ENCODE measurements around the gene FAF2. TPM values are rescaled to one million over a fixed set of nuclear protein-coding genes. Genes with fewer than 3 reads are reported as not detected.

The FAF2 gene
- total RNA-seq, 4 donors from 2014 or later, result 21.2 to 27.3 (median 23.9) TPM

DNA sequence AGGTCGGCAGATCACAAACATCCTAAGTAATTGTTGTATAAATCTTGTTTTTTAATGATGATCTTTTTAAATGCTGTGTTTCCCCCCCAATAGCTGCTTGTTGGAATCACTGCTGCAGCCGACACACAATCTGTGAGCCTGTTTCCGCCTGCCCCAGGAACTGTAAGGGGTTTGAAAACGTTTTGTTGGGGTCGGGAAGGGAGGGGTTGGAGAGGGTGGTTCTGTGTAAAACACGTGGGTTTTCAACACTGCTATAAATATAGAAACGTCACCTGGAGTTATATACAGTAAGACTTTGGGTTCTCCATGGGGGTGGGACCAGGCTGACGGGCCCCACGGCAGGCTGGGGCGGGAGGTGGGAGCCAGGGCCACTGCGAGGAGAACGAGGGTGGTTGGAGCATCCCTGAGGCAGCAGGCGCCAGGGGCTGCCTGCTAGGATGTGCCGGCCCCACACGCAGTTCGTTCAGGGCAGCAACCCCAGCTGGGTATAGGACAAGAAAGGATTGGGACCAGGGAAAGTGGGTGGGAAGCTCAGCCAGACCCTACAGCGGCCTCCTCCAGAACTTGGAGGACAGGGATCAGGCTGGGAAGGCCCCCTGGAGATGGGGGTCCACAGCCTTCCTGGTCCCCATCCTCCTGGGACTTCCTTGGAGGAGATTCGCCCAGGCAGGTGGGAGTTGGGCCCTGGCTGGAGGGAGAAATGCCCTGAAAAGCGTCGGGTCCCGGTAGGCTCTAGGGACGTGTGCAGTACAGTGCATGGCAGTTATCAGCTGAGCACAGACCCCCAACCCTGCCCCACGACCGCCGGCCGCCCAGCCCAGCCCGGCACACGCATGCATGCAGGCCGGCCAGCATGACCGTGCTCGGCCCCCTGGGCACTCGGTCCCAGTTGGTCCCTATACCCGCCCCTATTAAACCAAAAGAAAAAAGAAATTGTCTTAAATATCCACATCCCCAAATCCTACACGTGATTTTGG lies 79.3 kb downstream of the FAF2 start:
- 72% methylated on average over 19 of the region's 34 CpGs for WGBS
- no peak for TF ChIP-seq POLR2AphosphoS5 (IDR thresholded peaks at IDR 0.05)
- TF ChIP-seq EP300 (IDR thresholded peaks at IDR 0.05), result no peak
- TF ChIP-seq, protein P1, sequence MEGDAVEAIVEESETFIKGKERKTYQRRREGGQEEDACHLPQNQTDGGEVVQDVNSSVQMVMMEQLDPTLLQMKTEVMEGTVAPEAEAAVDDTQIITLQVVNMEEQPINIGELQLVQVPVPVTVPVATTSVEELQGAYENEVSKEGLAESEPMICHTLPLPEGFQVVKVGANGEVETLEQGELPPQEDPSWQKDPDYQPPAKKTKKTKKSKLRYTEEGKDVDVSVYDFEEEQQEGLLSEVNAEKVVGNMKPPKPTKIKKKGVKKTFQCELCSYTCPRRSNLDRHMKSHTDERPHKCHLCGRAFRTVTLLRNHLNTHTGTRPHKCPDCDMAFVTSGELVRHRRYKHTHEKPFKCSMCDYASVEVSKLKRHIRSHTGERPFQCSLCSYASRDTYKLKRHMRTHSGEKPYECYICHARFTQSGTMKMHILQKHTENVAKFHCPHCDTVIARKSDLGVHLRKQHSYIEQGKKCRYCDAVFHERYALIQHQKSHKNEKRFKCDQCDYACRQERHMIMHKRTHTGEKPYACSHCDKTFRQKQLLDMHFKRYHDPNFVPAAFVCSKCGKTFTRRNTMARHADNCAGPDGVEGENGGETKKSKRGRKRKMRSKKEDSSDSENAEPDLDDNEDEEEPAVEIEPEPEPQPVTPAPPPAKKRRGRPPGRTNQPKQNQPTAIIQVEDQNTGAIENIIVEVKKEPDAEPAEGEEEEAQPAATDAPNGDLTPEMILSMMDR (IDR thresholded peaks at IDR 0.05), result no peak
- no peak for TF ChIP-seq POLR2A (IDR thresholded peaks at IDR 0.05; ENCODE audit: low read depth)
- intact Hi-C loops (cut with DNase I), result no loop called here
- Histone ChIP-seq H3K36me3 (peaks cover 26 to 57% (median 54%) of the 10 kb centered on the region in 4 donors), H3K4me1 (peaks cover 22 to 36% (median 27%) of the 10 kb centered on the region in 4 donors), H3K27me3 (no peaks in the 10 kb centered on the region), H3K27ac (replicated peaks in 1 of 4) (no peak overlapping the region), H3K4me3 (no peak overlapping the region), H3K9me3 (no peaks in the 10 kb centered on the region)
- DNase-seq (ENCODE audit: extremely low spot score), result no peak

- no peaks in the 10 kb centered on the region for H3K27me3 ChIP-seq
- intact Hi-C loops (cut with DNase I), result no loop called here
- no peaks in the 10 kb centered on the region for H3K9me3 ChIP-seq
- H3K4me1 ChIP-seq, result peaks cover 30 to 44% (median 35%) of the 10 kb centered on the region in 4 donors
- H3K36me3 ChIP-seq, result peaks cover 26 to 57% (median 54%) of the 10 kb centered on the region in 4 donors
- TF ChIP-seq EP300 (IDR thresholded peaks at IDR 0.05) (no peak), POLR2A (IDR thresholded peaks at IDR 0.05; ENCODE audit: low read depth) (no peak), POLR2AphosphoS5 (IDR thresholded peaks at IDR 0.05) (no peak)
- TF ChIP-seq, protein P1 (IDR thresholded peaks at IDR 0.05), result no peak
- DNase-seq (ENCODE audit: extremely low spot score), result no peak
- no peak overlapping the region for H3K4me3 ChIP-seq
- no peak overlapping the region for H3K27ac ChIP-seq (replicated peaks in 1 of 4)
- WGBS, result 73% methylated on average over 10 of the region's 11 CpGs
These were observed 80.1 kb downstream of the FAF2 start for GRCh38 chr5:176528301-176528700.

DNA sequence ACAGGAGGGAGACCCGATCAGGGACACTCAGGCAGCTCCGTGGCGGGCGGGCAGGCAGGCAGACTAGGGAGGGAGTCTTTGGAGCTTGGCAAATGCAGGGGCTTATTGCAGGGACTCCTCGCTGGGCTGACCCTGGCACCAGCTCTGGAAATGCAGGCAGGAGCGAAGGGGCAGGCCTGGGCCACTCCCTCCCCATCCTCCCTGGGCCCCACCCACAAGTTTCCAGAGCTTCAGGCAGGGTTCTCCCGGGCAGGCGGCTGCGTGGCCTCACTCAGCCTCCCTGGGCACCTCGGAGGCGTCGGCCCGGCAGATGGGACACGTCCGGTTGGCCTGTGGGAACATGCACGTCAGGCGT lies 80.6 kb downstream of the FAF2 start:
- intact Hi-C loops (cut with DNase I), result no loop called here
- no peak overlapping the region for H3K27ac ChIP-seq (replicated peaks in 1 of 4)
- H3K36me3 ChIP-seq, result peaks cover 26 to 57% (median 54%) of the 10 kb centered on the region in 4 donors
- WGBS, result 71% methylated on average over 15 of the region's 17 CpGs
- TF ChIP-seq EP300 (IDR thresholded peaks at IDR 0.05) (no peak), POLR2AphosphoS5 (IDR thresholded peaks at IDR 0.05) (no peak), POLR2A (IDR thresholded peaks at IDR 0.05; ENCODE audit: low read depth) (no peak)
- TF ChIP-seq, protein P1 (IDR thresholded peaks at IDR 0.05), result no peak
- no peaks in the 10 kb centered on the region for H3K27me3 ChIP-seq
- no peaks in the 10 kb centered on the region for H3K9me3 ChIP-seq
- H3K4me1 ChIP-seq, result peaks cover 34 to 48% (median 39%) of the 10 kb centered on the region in 4 donors
- no peak for DNase-seq (ENCODE audit: extremely low spot score)
- no peak overlapping the region for H3K4me3 ChIP-seq

GRCh38 chr5:176529116-176529740 lies 81.0 kb downstream of the FAF2 start:
- no peak for TF ChIP-seq EP300 (IDR thresholded peaks at IDR 0.05)
- TF ChIP-seq, protein P1 (IDR thresholded peaks at IDR 0.05), result no peak
- TF ChIP-seq POLR2A (IDR thresholded peaks at IDR 0.05; ENCODE audit: low read depth), result no peak
- TF ChIP-seq POLR2AphosphoS5 (IDR thresholded peaks at IDR 0.05), result no peak
- intact Hi-C loops (cut with DNase I), result no loop called here
- peaks cover 26 to 57% (median 54%) of the 10 kb centered on the region in 4 donors for H3K36me3 ChIP-seq
- H3K27ac ChIP-seq (replicated peaks in 1 of 4), result no peak overlapping the region
- no peak overlapping the region for H3K4me3 ChIP-seq
- no peaks in the 10 kb centered on the region for H3K9me3 ChIP-seq
- H3K4me1 ChIP-seq, result peaks cover 39 to 53% (median 44%) of the 10 kb centered on the region in 4 donors
- H3K27me3 ChIP-seq, result no peaks in the 10 kb centered on the region
- DNase-seq (ENCODE audit: extremely low spot score), result no peak
- WGBS, result 84% methylated on average over 11 of the region's 26 CpGs
